ENCODE data around the gene CACNA1S.

DNA sequence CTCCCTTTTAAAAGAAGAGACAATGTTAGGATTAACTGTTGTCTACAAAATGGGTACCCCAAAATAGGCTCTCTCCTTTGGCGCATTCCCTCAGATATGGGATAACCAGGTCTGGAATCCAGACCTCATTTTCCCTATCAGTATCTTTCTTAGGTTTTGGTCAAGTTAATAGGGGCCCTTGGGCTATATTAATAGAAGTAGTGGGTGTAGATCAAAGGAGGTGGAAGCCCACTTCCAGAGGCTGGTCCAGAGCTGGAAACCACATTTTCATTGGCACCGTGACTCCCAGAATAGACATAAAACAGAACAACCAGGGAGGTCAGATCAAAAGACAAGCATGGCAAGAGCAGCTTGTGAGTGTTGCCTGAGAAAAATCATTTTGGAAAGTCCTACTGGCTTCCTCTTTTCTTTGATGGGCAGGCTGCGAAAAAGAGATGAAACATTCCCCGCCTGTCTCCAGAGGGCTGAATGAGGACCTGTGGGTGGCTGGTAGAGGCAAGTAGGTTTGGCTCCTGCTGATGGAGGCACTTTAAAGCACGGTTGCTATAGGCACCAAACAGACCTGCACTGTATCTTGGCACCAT is 62.9 kb downstream of the CACNA1S start:
- TF ChIP-seq, protein P1, sequence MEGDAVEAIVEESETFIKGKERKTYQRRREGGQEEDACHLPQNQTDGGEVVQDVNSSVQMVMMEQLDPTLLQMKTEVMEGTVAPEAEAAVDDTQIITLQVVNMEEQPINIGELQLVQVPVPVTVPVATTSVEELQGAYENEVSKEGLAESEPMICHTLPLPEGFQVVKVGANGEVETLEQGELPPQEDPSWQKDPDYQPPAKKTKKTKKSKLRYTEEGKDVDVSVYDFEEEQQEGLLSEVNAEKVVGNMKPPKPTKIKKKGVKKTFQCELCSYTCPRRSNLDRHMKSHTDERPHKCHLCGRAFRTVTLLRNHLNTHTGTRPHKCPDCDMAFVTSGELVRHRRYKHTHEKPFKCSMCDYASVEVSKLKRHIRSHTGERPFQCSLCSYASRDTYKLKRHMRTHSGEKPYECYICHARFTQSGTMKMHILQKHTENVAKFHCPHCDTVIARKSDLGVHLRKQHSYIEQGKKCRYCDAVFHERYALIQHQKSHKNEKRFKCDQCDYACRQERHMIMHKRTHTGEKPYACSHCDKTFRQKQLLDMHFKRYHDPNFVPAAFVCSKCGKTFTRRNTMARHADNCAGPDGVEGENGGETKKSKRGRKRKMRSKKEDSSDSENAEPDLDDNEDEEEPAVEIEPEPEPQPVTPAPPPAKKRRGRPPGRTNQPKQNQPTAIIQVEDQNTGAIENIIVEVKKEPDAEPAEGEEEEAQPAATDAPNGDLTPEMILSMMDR (IDR thresholded peaks at IDR 0.05; ENCODE audit: low read depth, low read length, poor library complexity, severe bottlenecking), result no peak
- no peak for TF ChIP-seq EZH2phosphoT487 (IDR thresholded peaks at IDR 0.05; ENCODE audit: borderline replicate concordance, low read length)
